Aorta (tissue), 5 donors: ENCODE data around the gene AGR2. TPM values are rescaled to one million over a fixed set of nuclear protein-coding genes. Genes with fewer than 3 reads are reported as not detected.

Experiments
- ATAC-seq: fragments of 200-7000 bp; cut with Tn5 transposase; one replicate; pipeline ENCODE4 v1.9.1; 2022; ENCODE audit warnings: moderate library complexity; ENCODE audit not compliant: low FRiP score
- DNase-seq, 2 donors: peaks; one replicate each; pipeline ENCODE4 v3.0.0-alpha.2; 2020
- H3K27ac ChIP-seq, 2 donors: one replicate each; pipeline ENCODE4 v1.5.1; 2013; ENCODE audit warnings: low read length in 2 of 2, mild to moderate bottlenecking in 2 of 2, moderate library complexity in 2 of 2, control low read depth in 1 of 2, inconsistent platforms in 1 of 2, low read depth in 1 of 2
- H3K27me3 ChIP-seq, 2 donors: one replicate each; pipeline ENCODE4 v1.6.1; 2013; ENCODE audit warnings: control low read depth in 1 of 2, low read length in 1 of 2, mild to moderate bottlenecking in 1 of 2, moderate library complexity in 1 of 2; ENCODE audit not compliant: insufficient read depth in 2 of 2, control insufficient read depth in 1 of 2
- H3K36me3 ChIP-seq, 2 donors: one replicate each; pipeline ENCODE4 v1.6.1; 2013; ENCODE audit warnings: control low read depth in 1 of 2, low read length in 1 of 2, mild to moderate bottlenecking in 1 of 2; ENCODE audit not compliant: insufficient read depth in 2 of 2, control insufficient read depth in 1 of 2
- H3K4me1 ChIP-seq, 2 donors: one replicate each; pipeline ENCODE4 v1.6.1; 2013; ENCODE audit warnings: low read length in 2 of 2, control low read depth in 1 of 2, mild to moderate bottlenecking in 1 of 2, moderate library complexity in 1 of 2; ENCODE audit not compliant: insufficient read depth in 2 of 2, control insufficient read depth in 1 of 2
- H3K4me3 ChIP-seq, 2 donors: one replicate each; pipeline ENCODE4 v1.5.1; 2013; ENCODE audit warnings: low read length in 2 of 2, control low read depth in 1 of 2, mild to moderate bottlenecking in 1 of 2
- H3K9me3 ChIP-seq: one replicate; pipeline ENCODE4 v1.6.1; 2013; ENCODE audit warnings: mild to moderate bottlenecking, low read length; ENCODE audit not compliant: control insufficient read depth
- WGBS, 2 donors: extraction: QIAGEN DNeasy Blood & Tissue Kit; methylation state at CpG; one replicate each; pipeline ENCODE4 v1.1.7; 2013; 5-methylcytosine and 5-hydroxymethylcytosine counted together
- intact Hi-C, 2 donors: fragments of 100-400 bp; cut with DNase I; formaldehyde crosslinking; loops; one replicate each; pipeline versions ENCODE4 v1.14.2 to v1.15.0; 2022
- polyA plus RNA-seq, 2 donors: library from polyadenylated mRNA; stranded (reverse); fragments of 200-250 nt; gene quantifications; one replicate each; pipeline ENCODE4 v1.2.3, GENCODE V29; 2013
- total RNA-seq, 2 donors: library from RNA; stranded (reverse); fragmentation: NEBNext Ultra II Directional; extraction: Animal tissue kit (Norgen Biotek cat#: 25700); gene quantifications; one replicate each; pipeline ENCODE4 v1.2.1, GENCODE V29; 2021
- donor health status: healthy with polysubstance abuse.
- donor health status: Bipolar disorder and iron deficiency.
- donor health status: DM: no; HTN: no; CAD: no.
- donor health status: DM: no; HTN: no; CAD: no.
- donor health status: DM: yes; HTN: yes; CAD: no.

Gene AGR2
- total and polyA plus RNA-seq, 4 donors, result 0.10 to 19.8 TPM; not detected in 2

DNA sequence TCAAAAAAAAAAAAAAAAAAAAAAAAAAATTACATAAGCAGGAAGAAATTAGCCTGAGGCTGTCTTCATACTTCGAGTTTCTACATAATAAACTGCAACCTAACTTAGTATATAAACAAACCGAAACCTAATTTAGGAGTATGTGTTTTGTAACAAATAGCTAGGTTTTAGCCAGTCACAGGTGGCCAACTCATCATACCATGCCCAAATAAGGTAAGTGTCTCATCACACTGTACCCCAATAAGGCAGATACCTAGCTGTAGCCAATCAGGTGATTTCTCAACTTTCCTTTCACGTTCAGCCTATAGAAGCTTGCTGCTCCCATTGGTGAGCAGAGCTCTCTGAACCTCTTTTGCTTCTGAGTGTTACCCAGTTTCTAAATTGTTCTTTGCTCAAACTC lies 13.9 kb upstream of the AGR2 start:
- Histone ChIP-seq H3K4me3 (no peak overlapping the region), H3K27ac (no peak overlapping the region), H3K4me1 (no peaks in the 10 kb centered on the region), H3K9me3 (no peaks in the 10 kb centered on the region), H3K36me3 (no peaks in the 10 kb centered on the region), H3K27me3 (no peaks in the 10 kb centered on the region)
- ATAC-seq (no peak), DNase-seq (no peak)
- WGBS, 2 donors, result 91 to 93% methylated on average over 3 of the region's 3 CpGs
- intact Hi-C loops, result no loop called here

DNA sequence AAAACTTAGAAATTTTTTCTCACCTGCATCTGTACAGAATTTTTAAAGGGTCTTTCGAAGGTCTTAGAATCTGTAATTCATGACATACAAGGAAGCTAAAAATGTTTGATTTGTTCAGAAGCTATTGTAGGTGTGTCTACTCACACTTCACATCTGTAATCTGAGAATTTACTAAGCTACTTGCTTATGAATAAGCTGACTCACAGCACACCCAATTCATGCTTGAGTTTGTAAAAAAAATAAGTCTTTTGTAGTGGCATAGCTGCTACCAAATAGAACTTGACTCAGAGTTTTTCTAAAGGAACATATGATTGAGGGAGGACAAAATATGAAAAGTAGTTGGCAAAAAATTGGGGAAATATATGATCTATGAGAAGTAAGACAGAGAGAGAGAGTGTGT lies 12.7 kb upstream of the AGR2 start:
- Histone ChIP-seq H3K4me3 (no peak overlapping the region), H3K4me1 (no peaks in the 10 kb centered on the region), H3K9me3 (no peaks in the 10 kb centered on the region), H3K36me3 (no peaks in the 10 kb centered on the region), H3K27me3 (no peaks in the 10 kb centered on the region), H3K27ac (no peak overlapping the region)
- DNase-seq, result no peak
- WGBS, 2 donors, result 92 to 97% methylated on average over 1 of the region's 1 CpG
- intact Hi-C loops, result no loop called here
- no peak for ATAC-seq

DNA sequence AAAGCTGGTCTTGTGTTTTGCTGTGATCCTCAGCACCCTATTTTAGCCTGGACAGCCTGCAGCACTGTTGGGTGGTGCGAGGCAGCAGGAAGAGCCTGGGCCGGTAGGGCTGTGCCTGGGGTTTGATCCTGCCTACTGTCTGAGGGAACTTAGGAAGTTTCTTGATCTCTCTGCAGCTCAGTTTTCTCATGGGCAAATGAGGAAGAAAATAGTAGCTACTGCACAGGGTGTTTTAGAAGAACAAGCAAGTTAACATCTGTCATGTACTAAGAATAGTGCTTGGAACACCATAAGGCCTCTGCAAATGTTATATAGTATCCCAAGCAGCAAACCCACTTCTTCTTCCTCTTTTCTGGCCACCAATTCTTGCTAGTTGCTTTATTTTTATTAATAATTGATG lies 12.0 kb upstream of the AGR2 start:
- Histone ChIP-seq H3K4me1 (no peaks in the 10 kb centered on the region), H3K4me3 (no peak overlapping the region), H3K9me3 (no peaks in the 10 kb centered on the region), H3K27me3 (no peaks in the 10 kb centered on the region), H3K36me3 (no peaks in the 10 kb centered on the region), H3K27ac (no peak overlapping the region)
- DNase-seq (peak in 1 of 2 donors; percentile 47), ATAC-seq (no peak)
- intact Hi-C loops, result no loop called here
- 65 to 94% methylated on average over 2 of the region's 2 CpGs for WGBS, 2 donors

DNA sequence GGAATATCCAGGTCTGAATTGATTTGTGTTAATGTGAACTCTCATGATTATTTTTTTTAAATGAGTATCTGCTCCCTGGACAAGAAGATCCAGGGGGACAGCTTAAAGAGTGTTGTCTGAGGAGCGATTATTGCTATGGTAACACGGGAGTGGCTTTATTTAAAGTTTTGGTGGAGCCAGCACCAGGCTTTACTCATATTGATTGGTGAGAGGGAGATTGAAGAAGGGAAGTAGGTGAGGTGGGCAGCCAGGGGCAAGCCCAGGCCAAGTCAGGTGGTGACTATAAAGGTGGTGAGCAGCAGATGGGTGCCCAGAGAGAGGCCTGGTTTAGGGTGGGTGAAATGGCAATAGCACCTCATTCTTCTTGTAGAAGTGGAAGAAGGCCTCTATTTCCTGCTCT lies 10.2 kb upstream of the AGR2 start:
- H3K27ac ChIP-seq, result no peak overlapping the region
- 96 to 98% methylated on average over 2 of the region's 2 CpGs for WGBS, 2 donors
- H3K27me3 ChIP-seq, result no peaks in the 10 kb centered on the region
- intact Hi-C loops, result no loop called here
- H3K4me1 ChIP-seq, result no peaks in the 10 kb centered on the region
- DNase-seq (no peak), ATAC-seq (no peak)
- H3K36me3 ChIP-seq, result no peaks in the 10 kb centered on the region
- no peaks in the 10 kb centered on the region for H3K9me3 ChIP-seq
- H3K4me3 ChIP-seq, result no peak overlapping the region

DNA sequence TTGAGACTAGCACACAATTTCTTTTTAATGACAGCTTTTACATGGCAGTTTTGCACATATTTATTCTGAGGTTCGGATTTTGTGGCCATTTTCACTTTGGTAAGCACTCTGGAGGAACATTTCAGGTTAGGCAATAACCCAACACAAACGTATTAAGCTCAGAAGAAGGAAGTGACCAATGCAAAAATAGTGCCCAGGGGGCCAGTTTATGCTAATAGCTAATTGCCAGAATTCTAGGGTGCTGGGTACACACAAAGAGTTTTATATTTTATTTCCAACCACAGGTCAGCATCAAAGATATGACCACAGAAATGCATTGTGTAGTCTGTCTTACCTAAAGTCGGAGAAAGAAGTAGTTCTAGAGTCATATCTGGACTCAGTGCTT lies 8.4 kb upstream of the AGR2 start:
- H3K36me3 ChIP-seq, result no peaks in the 10 kb centered on the region
- H3K4me1 ChIP-seq, result no peaks in the 10 kb centered on the region
- H3K27me3 ChIP-seq, result no peaks in the 10 kb centered on the region
- no peaks in the 10 kb centered on the region for H3K9me3 ChIP-seq
- H3K27ac ChIP-seq, result peak overlapping the region in 1 of 2 donors; percentile 57
- DNase-seq, result no peak
- no peak overlapping the region for H3K4me3 ChIP-seq
- WGBS, 2 donors, result 4 to 8% methylated on average over 3 of the region's 3 CpGs
- intact Hi-C loops, result loop anchor here in 1 of 2 donors (5.0 kb wide), 1 partner anchor 116 kb away; no protein-coding TSS in a partner anchor
- ATAC-seq, result no peak

DNA sequence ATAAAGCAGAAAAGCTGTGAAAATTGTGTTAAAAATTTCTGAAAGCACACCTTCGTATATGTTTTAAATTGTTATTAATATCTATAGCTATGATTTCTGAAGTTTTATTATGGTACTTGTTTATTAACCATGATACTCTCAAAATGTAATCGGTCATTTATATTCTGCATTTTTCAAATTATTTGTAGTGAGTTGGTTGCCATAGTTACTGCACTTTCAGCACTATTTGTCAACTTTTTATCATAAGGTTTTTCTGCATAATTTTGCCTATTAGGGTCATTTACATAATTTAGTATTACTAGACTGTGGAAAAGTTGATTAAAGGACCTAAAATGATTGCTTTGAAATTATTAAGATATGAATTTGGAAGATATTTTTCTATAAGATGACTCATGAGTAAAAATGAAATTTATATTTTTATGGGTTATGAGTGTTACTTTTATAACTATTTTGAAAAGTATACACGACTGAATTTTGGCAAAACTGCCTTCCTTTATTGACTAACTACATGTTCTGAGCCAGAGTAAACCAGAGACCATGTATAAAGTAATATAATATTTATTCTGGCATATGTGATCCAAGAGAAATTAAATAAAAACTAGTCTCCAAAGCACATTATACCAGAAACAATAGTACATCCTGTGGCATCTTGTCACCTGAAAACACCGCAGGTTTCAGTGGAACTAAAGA lies 7.9 kb upstream of the AGR2 start:
- intact Hi-C loops, result loop anchor here in 1 of 2 donors (5.0 kb wide), 1 partner anchor 115 kb away; no protein-coding TSS in a partner anchor
- 33 to 36% methylated on average over 4 of the region's 4 CpGs for WGBS, 2 donors

DNA sequence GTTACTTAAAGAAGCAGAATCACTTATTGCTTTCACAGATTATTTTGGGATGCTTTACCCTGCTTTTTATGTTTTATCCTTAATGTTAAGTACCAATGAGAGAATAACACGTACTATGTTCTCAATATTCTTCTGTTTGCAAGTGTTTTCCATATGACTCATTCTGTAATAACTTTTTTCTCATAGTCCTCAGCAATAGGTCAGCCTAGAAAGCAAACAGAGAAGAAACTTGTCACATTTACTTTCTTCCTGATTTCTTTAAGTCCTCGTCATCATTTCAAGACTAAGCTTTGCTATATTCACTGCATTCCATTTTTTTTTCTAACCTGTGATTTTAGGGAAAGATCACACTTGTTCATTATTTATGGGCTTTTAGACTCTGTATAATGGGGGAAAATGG lies 6.8 kb upstream of the AGR2 start:
- H3K36me3 ChIP-seq, result no peaks in the 10 kb centered on the region
- H3K27me3 ChIP-seq, result no peaks in the 10 kb centered on the region
- H3K4me1 ChIP-seq, result no peaks in the 10 kb centered on the region
- 8 to 18% methylated on average over 2 of the region's 2 CpGs for WGBS, 2 donors
- H3K4me3 ChIP-seq, result no peak overlapping the region
- no peak for DNase-seq
- intact Hi-C loops, result loop anchor here in 1 of 2 donors (5.0 kb wide), 1 partner anchor 114 kb away; no protein-coding TSS in a partner anchor
- H3K9me3 ChIP-seq, result no peaks in the 10 kb centered on the region
- no peak for ATAC-seq
- no peak overlapping the region for H3K27ac ChIP-seq

More for the DNA sequence above, 7.9 kb upstream of the AGR2 start:
- H3K4me3 ChIP-seq, result no peak overlapping the region
- no peaks in the 10 kb centered on the region for H3K36me3 ChIP-seq
- no peaks in the 10 kb centered on the region for H3K4me1 ChIP-seq
- no peaks in the 10 kb centered on the region for H3K9me3 ChIP-seq
- DNase-seq (no peak), ATAC-seq (no peak)
- peak overlapping the region in 1 of 2 donors; percentile 57 for H3K27ac ChIP-seq
- H3K27me3 ChIP-seq, result no peaks in the 10 kb centered on the region

DNA sequence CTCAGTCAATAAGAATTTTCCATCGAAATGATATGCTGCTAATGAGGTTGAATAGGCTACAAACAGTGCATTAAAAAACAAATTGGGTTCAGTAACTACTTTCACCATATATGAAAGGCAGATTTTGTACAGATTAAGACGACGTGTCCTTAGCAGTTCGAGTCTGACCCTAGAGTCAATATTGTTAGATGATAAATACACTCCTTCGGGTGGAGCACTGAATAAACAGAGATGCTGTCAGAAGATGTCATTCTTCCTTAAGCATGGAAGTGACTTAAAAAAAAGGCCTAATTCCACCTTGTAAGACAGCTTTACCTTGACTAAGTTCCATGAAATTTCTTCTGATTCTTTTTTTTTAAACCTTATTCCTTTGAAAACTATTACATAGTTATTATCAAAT lies 5.8 kb upstream of the AGR2 start:
- no peak for DNase-seq
- no peaks in the 10 kb centered on the region for H3K9me3 ChIP-seq
- H3K36me3 ChIP-seq, result no peaks in the 10 kb centered on the region
- intact Hi-C loops, result loop anchor here in 1 of 2 donors (5.0 kb wide), 1 partner anchor 113 kb away; no protein-coding TSS in a partner anchor
- no peak overlapping the region for H3K27ac ChIP-seq
- no peaks in the 10 kb centered on the region for H3K27me3 ChIP-seq
- 71 to 75% methylated on average over 5 of the region's 5 CpGs for WGBS, 2 donors
- no peak for ATAC-seq
- no peak overlapping the region for H3K4me3 ChIP-seq
- H3K4me1 ChIP-seq, result no peaks in the 10 kb centered on the region

DNA sequence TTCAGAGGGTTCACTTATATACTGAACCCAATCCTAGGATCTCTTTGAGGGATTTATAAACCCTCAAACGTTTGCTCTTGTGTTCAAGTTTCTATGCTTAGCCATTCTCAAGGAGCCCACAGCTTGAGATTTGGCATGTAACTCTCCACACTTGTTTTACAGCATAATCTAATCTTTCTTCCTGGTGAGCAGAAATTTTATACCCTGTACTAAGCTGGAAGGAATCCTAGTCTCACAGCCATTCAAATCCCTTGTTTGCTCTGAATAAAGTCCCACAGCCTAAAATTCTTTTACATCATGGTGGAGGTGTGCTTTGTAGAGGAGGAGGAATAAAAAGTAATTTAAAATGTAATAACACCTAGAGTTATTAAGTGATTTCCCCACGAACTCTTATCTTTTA lies 5.3 kb upstream of the AGR2 start:
- H3K9me3 ChIP-seq, result no peaks in the 10 kb centered on the region
- intact Hi-C loops, result loop anchor here in 1 of 2 donors (5.0 kb wide), 1 partner anchor 113 kb away; no protein-coding TSS in a partner anchor
- DNase-seq (no peak), ATAC-seq (no peak)
- H3K4me1 ChIP-seq, result no peaks in the 10 kb centered on the region
- H3K4me3 ChIP-seq, result no peak overlapping the region
- no peaks in the 10 kb centered on the region for H3K27me3 ChIP-seq
- H3K36me3 ChIP-seq, result no peaks in the 10 kb centered on the region
- H3K27ac ChIP-seq, result no peak overlapping the region
- WGBS, 2 donors, result 22 to 25% methylated on average over 2 of the region's 2 CpGs
